ENCODE results near the gene DYRK2. TPM values are rescaled to one million over a fixed set of nuclear protein-coding genes. Genes with fewer than 3 reads are reported as not detected.

The DYRK2 gene
- total and polyA plus RNA-seq, 2 experiments from 2014 or later: 7.1 to 34.1 TPM

DNA sequence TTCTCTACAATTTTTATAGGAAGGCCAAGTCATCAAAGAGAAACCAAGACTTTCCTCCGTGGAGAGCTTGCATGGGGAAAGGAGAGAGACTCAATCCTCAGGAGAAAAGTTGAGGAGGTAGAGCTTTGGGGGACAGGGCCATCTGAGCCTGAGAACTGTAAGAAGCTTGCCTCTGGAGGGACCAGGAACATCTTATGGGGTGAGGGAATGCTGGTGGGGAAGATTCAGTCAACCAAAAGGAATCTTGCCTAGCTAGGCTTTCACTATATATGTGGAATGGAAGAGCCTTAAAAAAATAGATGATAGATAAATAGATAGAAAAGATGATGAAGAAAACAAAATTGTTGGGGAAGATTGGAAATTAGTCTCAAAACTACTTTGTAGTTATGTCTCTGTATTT lies 63.5 kb downstream of the DYRK2 start:
- Histone ChIP-seq H3F3A (replicated peaks; ENCODE audit: low read depth) (no peaks in the 10 kb centered on the region), H3K4me1 (ENCODE audit: insufficient read depth) (no peaks in the 10 kb centered on the region), H3K4me2 (no peak overlapping the region), H3K27me3 (ENCODE audit: insufficient read depth) (no peaks in the 10 kb centered on the region), H2AFZ (no peak overlapping the region), H3K9me2 (ENCODE audit: insufficient read depth) (0 out of 2 replicates have a peak, but pooled peaks cover 4% of the 10 kb centered on the region), H4K20me1 (replicated peaks; ENCODE audit: insufficient read depth) (no peaks in the 10 kb centered on the region), H3K4me3 (no peak overlapping the region), H3K36me3 (ENCODE audit: insufficient read depth) (no peaks in the 10 kb centered on the region), H3K79me2 (replicated peaks; ENCODE audit: insufficient read depth) (no peaks in the 10 kb centered on the region), H3K27ac (ENCODE audit: low read depth) (no peak overlapping the region)
- peaks cover 3% of the 10 kb centered on the region for H3K4me1 Mint-ChIP-seq
- ATAC-seq (no peak), DNase-seq (ENCODE audit: low spot score) (no peak)
- no peaks in the 10 kb centered on the region for H3K9me3 Mint-ChIP-seq
- H3K27ac Mint-ChIP-seq: no peak overlapping the region
- H3K4me3 Mint-ChIP-seq: no peak overlapping the region
- TF ChIP-seq ZNF462 (CRISPR knock-in tag; IDR thresholded peaks at IDR 0.05) (no peak), CREB1 (CRISPR knock-in tag; IDR thresholded peaks at IDR 0.05; ENCODE audit: low read depth) (no peak), REST (IDR thresholded peaks at IDR 0.05; ENCODE audit: unreplicated experiment) (no peak), NANOG (IDR thresholded peaks at IDR 0.05; ENCODE audit: borderline replicate concordance) (no peak), STAT1 (IDR thresholded peaks at IDR 0.05; ENCODE audit: unreplicated experiment) (no peak), ETS1 (IDR thresholded peaks at IDR 0.05) (no peak), EZH2 (IDR thresholded peaks at IDR 0.05; ENCODE audit: low read depth, unreplicated experiment) (no peak), POLR2AphosphoS5 (IDR thresholded peaks at IDR 0.05; ENCODE audit: low read depth) (no peak), ZNF114 (CRISPR knock-in tag; IDR thresholded peaks at IDR 0.05) (no peak), ZNF331 (CRISPR knock-in tag; IDR thresholded peaks at IDR 0.05; ENCODE audit: low read depth) (no peak)
- TF ChIP-seq, protein P1, sequence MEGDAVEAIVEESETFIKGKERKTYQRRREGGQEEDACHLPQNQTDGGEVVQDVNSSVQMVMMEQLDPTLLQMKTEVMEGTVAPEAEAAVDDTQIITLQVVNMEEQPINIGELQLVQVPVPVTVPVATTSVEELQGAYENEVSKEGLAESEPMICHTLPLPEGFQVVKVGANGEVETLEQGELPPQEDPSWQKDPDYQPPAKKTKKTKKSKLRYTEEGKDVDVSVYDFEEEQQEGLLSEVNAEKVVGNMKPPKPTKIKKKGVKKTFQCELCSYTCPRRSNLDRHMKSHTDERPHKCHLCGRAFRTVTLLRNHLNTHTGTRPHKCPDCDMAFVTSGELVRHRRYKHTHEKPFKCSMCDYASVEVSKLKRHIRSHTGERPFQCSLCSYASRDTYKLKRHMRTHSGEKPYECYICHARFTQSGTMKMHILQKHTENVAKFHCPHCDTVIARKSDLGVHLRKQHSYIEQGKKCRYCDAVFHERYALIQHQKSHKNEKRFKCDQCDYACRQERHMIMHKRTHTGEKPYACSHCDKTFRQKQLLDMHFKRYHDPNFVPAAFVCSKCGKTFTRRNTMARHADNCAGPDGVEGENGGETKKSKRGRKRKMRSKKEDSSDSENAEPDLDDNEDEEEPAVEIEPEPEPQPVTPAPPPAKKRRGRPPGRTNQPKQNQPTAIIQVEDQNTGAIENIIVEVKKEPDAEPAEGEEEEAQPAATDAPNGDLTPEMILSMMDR (conservative IDR thresholded peaks at IDR 0.05; ENCODE audit: low read depth in 2 of 2): no peak
- no peaks in the 10 kb centered on the region for H3K27me3 Mint-ChIP-seq (ENCODE audit: insufficient read depth, low read depth, poor library complexity)
- H3K36me3 Mint-ChIP-seq (ENCODE audit: low read depth): no peaks in the 10 kb centered on the region

Measured in GM23338 (cell line).